Upper lobe of left lung (tissue), 6 donors: Measurements from ENCODE around the gene CELA1. TPM values are rescaled to one million over a fixed set of nuclear protein-coding genes. Genes with fewer than 3 reads are reported as not detected.

Source experiments
- ATAC-seq, 2 donors: fragments of 200-7000 bp; cut with Tn5 transposase; one replicate each; pipeline ENCODE4 v1.9.1; 2022; ENCODE audit warnings: mild to moderate bottlenecking in 2 of 2, moderate library complexity in 2 of 2; ENCODE audit not compliant: low FRiP score in 2 of 2
- DNase-seq, 2 donors: peaks; one replicate each; pipeline ENCODE4 v3.0.0-alpha.2; 2019 to 2020
- H3K27ac ChIP-seq, 4 donors: fragments of 200-600 bp; sonication (generic); one replicate each; pipeline ENCODE4 v1.5.1; 2016 to 2019
- H3K27me3 ChIP-seq, 4 donors: fragments of 200-600 bp; sonication (generic); one replicate each; pipeline ENCODE4 v1.5.1; 2017 to 2019
- H3K36me3 ChIP-seq, 4 donors: fragments of 200-600 bp; sonication (generic); one replicate each; pipeline ENCODE4 v1.5.1; 2016 to 2019
- H3K4me1 ChIP-seq, 4 donors: fragments of 200-600 bp; sonication (generic); one replicate each; pipeline ENCODE4 v1.5.1; 2018 to 2019
- H3K4me3 ChIP-seq, 4 donors: fragments of 200-600 bp; sonication (generic); one replicate each; pipeline ENCODE4 v1.5.1; 2017 to 2019; ENCODE audit warnings: mild to moderate bottlenecking in 2 of 4, moderate library complexity in 1 of 4
- H3K9me3 ChIP-seq, 4 donors: fragments of 200-600 bp; sonication (generic); one replicate each; pipeline ENCODE4 v1.5.1; 2018 to 2019
- CTCF ChIP-seq, 6 experiments: fragments of 450-650 bp in 4 of 6; fragments of 200-600 bp in 2 of 6; sonication (generic) in 2 of 6; IDR thresholded peaks; one replicate each; pipeline ENCODE4 v1.5.1; 2016 to 2019; ENCODE audit warnings: antibody characterized with exemption in 6 of 6
- EP300 ChIP-seq, 4 donors: sonication (generic); formaldehyde crosslinking; IDR thresholded peaks; one replicate each; pipeline ENCODE4 v1.5.1; 2017; ENCODE audit warnings: antibody characterized with exemption in 4 of 4, control low read depth in 2 of 4
- WGBS, 2 donors: methylation state at CpG; one replicate each; pipeline ENCODE4 v1.1.5; 2017 to 2018; 5-methylcytosine and 5-hydroxymethylcytosine counted together
- total RNA-seq, 6 donors: library from RNA; depleted of rRNA in 4 of 6; stranded (reverse); fragments of >200 nt in 4 of 6; gene quantifications; one replicate each; pipeline versions ENCODE4 v1.1.0 to v1.2.1, GENCODE V29; 2016 to 2021
- donor health status: DM: no; HTN: no; CAD: no; lungs with moderate emphysema.
- donor health status: DM: no; HTN: yes; CAD: no; lungs with severe emphysema.

Gene CELA1
- total RNA-seq, 6 donors from 2014 or later: not detected

DNA sequence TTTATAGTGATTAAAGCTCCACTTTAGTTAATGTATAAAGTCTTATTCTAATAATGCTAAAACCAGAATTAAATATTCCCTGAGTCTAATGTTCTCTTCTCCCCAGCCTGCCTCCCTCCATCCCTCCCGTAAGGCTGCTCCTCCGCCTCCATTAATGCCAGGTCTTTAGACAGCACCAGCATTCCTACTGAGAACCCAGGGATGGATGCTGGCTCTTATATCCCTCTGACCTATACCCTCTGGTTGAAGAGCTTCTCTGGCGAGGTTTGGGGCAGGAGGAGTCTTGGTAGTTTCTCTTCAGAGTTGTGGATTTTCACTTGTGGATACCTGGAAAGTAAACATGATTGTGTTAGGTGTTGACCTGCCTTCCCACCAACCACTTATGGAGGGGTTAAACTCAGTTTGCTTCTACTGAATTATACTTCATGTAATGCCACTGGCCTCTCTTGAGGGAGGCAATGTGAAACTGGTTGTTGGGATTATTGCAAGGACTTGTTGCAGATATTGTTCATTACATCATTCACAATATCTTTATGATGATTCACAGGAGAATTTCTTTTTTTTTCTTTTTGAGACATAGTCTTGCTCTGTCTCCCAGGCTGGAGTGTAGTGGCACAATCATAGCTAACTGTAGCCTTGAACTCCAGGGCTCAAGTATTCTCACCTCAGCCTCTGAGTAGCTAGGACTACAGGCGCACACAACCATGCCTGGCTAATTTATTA is 65.1 kb downstream of the CELA1 start:
- DNase-seq (no peak), ATAC-seq (no peak)
- TF ChIP-seq EP300 (IDR thresholded peaks at IDR 0.05): no peak
- no peak for TF ChIP-seq CTCF (IDR thresholded peaks at IDR 0.05)
- Histone ChIP-seq H3K27ac (no peak overlapping the region), H3K9me3 (no peaks in the 10 kb centered on the region), H3K36me3 (peaks cover 0 to 3% (median 0%) of the 10 kb centered on the region in 4 donors), H3K4me1 (no peaks in the 10 kb centered on the region), H3K4me3 (no peak overlapping the region), H3K27me3 (no peaks in the 10 kb centered on the region)
- 85 to 94% methylated on average over 4 of the region's 4 CpGs for WGBS, 2 donors

Other genes starting within 250 kb of the CELA1 start
- 10 to 100 TPM in 5 of 6 donors, 1 to 10 TPM in 1; 9.6 to 23.3 (median 20.0) TPM for gene TFCP2, start 173.5 kb downstream of the CELA1 start, total RNA-seq
- 10 to 100 TPM in 4 of 6 donors, 1 to 10 TPM in 2; 6.8 to 28.3 (median 12.9) TPM for gene POU6F1, start 128.6 kb downstream of the CELA1 start, total RNA-seq
- gene DAZAP2, start 107.9 kb downstream of the CELA1 start, total RNA-seq: 100 to 1,000 TPM; 182 to 492 (median 236) TPM
- 10 to 100 TPM; 25.1 to 58.2 (median 28.8) TPM for gene SMAGP, start 76.3 kb downstream of the CELA1 start, total RNA-seq
- gene BIN2, start 22.5 kb downstream of the CELA1 start, total RNA-seq: 10 to 100 TPM; 16.5 to 54.5 (median 30.6) TPM
- 10 to 100 TPM in 5 of 6 donors, 1 to 10 TPM in 1; 8.3 to 56.6 (median 21.3) TPM for gene GALNT6, start 44.7 kb upstream of the CELA1 start, total RNA-seq
- gene SLC4A8, start 78.2 kb upstream of the CELA1 start, total RNA-seq: 10 to 100 TPM in 1 of 6 donors, 1 to 10 TPM in 5; 2.3 to 13.5 (median 7.4) TPM
- 1 to 10 TPM in 1 of 6 donors, under 1 TPM in 4, not detected in 1; 0.11 to 1.1 (median 0.37) TPM for gene SCN8A, start 244.6 kb upstream of the CELA1 start, total RNA-seq